Heart left ventricle (tissue), 16 donors: ENCODE results near the gene ARFGAP1. TPM values are rescaled to one million over a fixed set of nuclear protein-coding genes. Genes with fewer than 3 reads are reported as not detected.
A peak's percentile ranks its signal among the peaks of the same experiment; 100 is the strongest.

Experiments
- ATAC-seq, 4 donors: fragments of 200-7000 bp; cut with Tn5 transposase; one replicate each; pipeline ENCODE4 v1.9.1; 2020 to 2022; ENCODE audit warnings: moderate library complexity in 4 of 4, mild to moderate bottlenecking in 3 of 4, moderate number of reproducible peaks in 1 of 4
- DNase-seq, 5 donors: peaks; one replicate each; pipeline ENCODE4 v3.0.0-alpha.2; 2020
- H3K27ac ChIP-seq, 12 donors: fragments of 200-600 bp; sonication (generic) in 4 of 12; one replicate each; pipeline versions ENCODE4 v1.5.0 to v1.8.0; 2016 to 2022; ENCODE audit warnings: mild to moderate bottlenecking in 2 of 12
- H3K27me3 ChIP-seq, 9 donors: fragments of 200-600 bp; sonication (generic) in 2 of 9; one replicate each; pipeline versions ENCODE4 v1.5.1 to v1.8.0; 2016 to 2022; ENCODE audit warnings: mild to moderate bottlenecking in 3 of 9
- H3K36me3 ChIP-seq, 9 donors: fragments of 200-600 bp; sonication (generic) in 2 of 9; one replicate each; pipeline versions ENCODE4 v1.5.0 to v1.8.0; 2018 to 2022; ENCODE audit warnings: mild to moderate bottlenecking in 2 of 9
- H3K4me1 ChIP-seq, 12 donors: fragments of 200-600 bp; sonication (generic) in 4 of 12; one replicate each; pipeline versions ENCODE4 v1.5.0 to v1.8.0; 2016 to 2022; ENCODE audit warnings: mild to moderate bottlenecking in 3 of 12
- H3K4me3 ChIP-seq, 12 donors: fragments of 200-600 bp; sonication (generic) in 4 of 12; one replicate each; pipeline versions ENCODE4 v1.5.0 to v1.8.0; 2017 to 2022; ENCODE audit warnings: mild to moderate bottlenecking in 9 of 12, moderate library complexity in 4 of 12
- H3K9me3 ChIP-seq, 12 donors: fragments of 200-600 bp; sonication (generic) in 4 of 12; one replicate each; pipeline versions ENCODE4 v1.5.0 to v1.8.0; 2016 to 2022; ENCODE audit warnings: mild to moderate bottlenecking in 1 of 12
- CTCF ChIP-seq, 12 donors: fragments of 200-600 bp; sonication (generic) in 4 of 12; IDR thresholded peaks; one replicate each; pipeline versions ENCODE4 v1.5.0 to v1.8.0; 2018 to 2022; ENCODE audit warnings: antibody characterized with exemption in 12 of 12, mild to moderate bottlenecking in 5 of 12
- POLR2A ChIP-seq, 2 donors: fragments of 450-650 bp; IDR thresholded peaks; one replicate each; pipeline ENCODE4 v1.6.1; 2017; ENCODE audit warnings: antibody characterized with exemption in 2 of 2, mild to moderate bottlenecking in 2 of 2, moderate library complexity in 2 of 2
- WGBS, 4 donors: extraction: QIAGEN DNeasy Blood & Tissue Kit in 2 of 4; methylation state at CpG; one replicate each; pipeline versions ENCODE4 v1.1.5 to v1.1.7; 2013 to 2018; 5-methylcytosine and 5-hydroxymethylcytosine counted together
- intact Hi-C, 10 donors: fragments of 100-400 bp; cut with DNase I; formaldehyde crosslinking; loops; one replicate each; pipeline versions ENCODE4 v1.11.1 to v1.14.2; 2022
- polyA plus RNA-seq, 2 donors: library from polyadenylated mRNA; stranded (reverse); fragments of 200-250 nt; gene quantifications; one replicate each; pipeline ENCODE4 v1.2.3, GENCODE V29; 2013
- total RNA-seq, 9 donors: library from RNA; depleted of rRNA in 2 of 9; stranded (reverse); fragments of >200 nt in 2 of 9; fragmentation: NEBNext Ultra II Directional in 3 of 9; extraction: Animal tissue kit (Norgen Biotek cat#: 25700) in 3 of 9; gene quantifications; one replicate each; pipeline versions ENCODE4 v1.1.0 to v1.2.4, GENCODE V29; 2016 to 2023
- donor health status: ischemic (EF 13 %, LVEDD 7.1; RV severe dilation, severe dysfunction).
- donor health status: healthy with polysubstance abuse.
- donor health status: DM: no; HTN: yes; CAD: no.
- donor health status: DM: no; HTN: no; CAD: no.
- donor health status: ischemic (EF 25% LVEDD 6.9; RV normal size, moderate dysfunction).
- donor health status: ischemic (EF 25% LVEDD 5.7; RV mildly dilated, moderate dysfunction).
- donor health status: healthy.
- donor health status: DM: yes; HTN: yes; CAD: no.
- donor health status: ischemic (EF 35%, LVEDD 5.7; RV mildly dilated, moderate dysfunction).
- donor health status: nonischemic (EF 11% LVEDD 7.7; RV severe dilation, severe dysfunction).
- donor health status: DM: yes; HTN: yes; CAD: no.
- donor health status: PGD.
- donor health status: ischemic (EF 29% LVEDD 5.4; RV normal size, mild dysfunction).
- donor health status: nonischemic (EF 23%, LVEDD 6.1; RV moderate dilation, normal function).

The ARFGAP1 gene
- total and polyA plus RNA-seq, 11 donors = 14.3 to 51.6 (median 29.5) TPM

GRCh38 chr20:63269724-63270123, 2.9 kb upstream of the ARFGAP1 start:
- no peak for DNase-seq
- H3K4me1 ChIP-seq = peaks cover 2 to 24% (median 18%) of the 10 kb centered on the region in 12 donors
- H3K36me3 ChIP-seq = no peaks in the 10 kb centered on the region
- 88 to 95% (median 93%) methylated on average over 9 of the region's 9 CpGs for WGBS, 4 donors
- H3K9me3 ChIP-seq = no peaks in the 10 kb centered on the region
- TF ChIP-seq CTCF (IDR thresholded peaks at IDR 0.05) (no peak), POLR2A (IDR thresholded peaks at IDR 0.05) (no peak)
- no peak overlapping the region for H3K4me3 ChIP-seq
- no peak for ATAC-seq
- peaks cover 0 to 22% (median 9%) of the 10 kb centered on the region in 9 donors for H3K27me3 ChIP-seq
- H3K27ac ChIP-seq = no peak overlapping the region
- intact Hi-C loops = loop anchor here in 2 of 10 donors (5.0 kb wide), 1 partner anchor 52 kb away; the partner anchor contains the start of gene YTHDF1 (in 2 of the 2)

- Histone ChIP-seq H3K27me3 (peaks cover 0 to 16% (median 5%) of the 10 kb centered on the region in 9 donors), H3K4me3 (no peak overlapping the region), H3K4me1 (peaks cover 2 to 29% (median 20%) of the 10 kb centered on the region in 12 donors), H3K27ac (no peak overlapping the region), H3K9me3 (no peaks in the 10 kb centered on the region), H3K36me3 (peaks cover 0 to 6% (median under 1%) of the 10 kb centered on the region in 9 donors)
- TF ChIP-seq POLR2A (IDR thresholded peaks at IDR 0.05) (no peak), CTCF (IDR thresholded peaks at IDR 0.05) (no peak)
- DNase-seq = no peak
- 88 to 92% (median 91%) methylated on average over 9 of the region's 9 CpGs for WGBS, 4 donors
- ATAC-seq = no peak
- intact Hi-C loops = loop anchor here in 2 of 10 donors (5.0 kb wide), 1 partner anchor 53 kb away; the partner anchor contains the start of gene YTHDF1 (in 2 of the 2)
Measured at GRCh38 chr20:63270606-63271325, 1.8 kb upstream of the ARFGAP1 start.

- WGBS, 4 donors = 0 to 1% (median 0%) methylated on average over 12 to 37 of the region's 37 CpGs
- Histone ChIP-seq H3K9me3 (no peaks in the 10 kb centered on the region), H3K4me3 (peak overlapping the region; percentile 76 to 96 (median 88)), H3K27ac (peak overlapping the region in 11 of 12 donors; percentile 17 to 84 (median 69)), H3K36me3 (peaks cover 0 to 30% (median 22%) of the 10 kb centered on the region in 9 donors), H3K27me3 (peaks cover 0 to 2% (median 0%) of the 10 kb centered on the region in 9 donors), H3K4me1 (peaks cover 2 to 29% (median 20%) of the 10 kb centered on the region in 12 donors)
- no peak for TF ChIP-seq CTCF (IDR thresholded peaks at IDR 0.05)
- TF ChIP-seq POLR2A (IDR thresholded peaks at IDR 0.05) = no peak
- ATAC-seq = no peak
- intact Hi-C loops = loop anchor here in 2 of 10 donors (5.0 kb wide), 1 partner anchor 56 kb away; the partner anchor contains the start of gene YTHDF1 (in 2 of the 2)
- DNase-seq = no peak
Measured at GRCh38 chr20:63273059-63273579, 506 bp downstream of the ARFGAP1 start.
